ENCODE results near the gene ZBED4. TPM values are rescaled to one million over a fixed set of nuclear protein-coding genes. Genes with fewer than 3 reads are reported as not detected.

The ZBED4 gene
- total RNA-seq, 1 experiment from 2014 or later, result 23.0 TPM

GRCh38 chr22:49887702-49888101 lies 34.1 kb downstream of the ZBED4 start:
- Histone ChIP-seq H3K56ac (ENCODE audit: insufficient read length, low read depth, low read length) (no peak overlapping the region), H3K23me2 (ENCODE audit: insufficient read length, low read depth, low read length, poor library complexity, severe bottlenecking) (no peaks in the 10 kb centered on the region), H2BK15ac (ENCODE audit: low read depth, low read length) (no peak overlapping the region), H4K91ac (ENCODE audit: insufficient read length, low read depth, low read length) (no peak overlapping the region), H4K5ac (ENCODE audit: insufficient read length, low read depth, low read length) (no peak overlapping the region), H3K27me3 (ENCODE audit: insufficient read depth, low read length) (no peaks in the 10 kb centered on the region), H3K4me1 (ENCODE audit: insufficient read depth, low read length) (no peaks in the 10 kb centered on the region), H3T11ph (ENCODE audit: low read length) (no peak overlapping the region), H3K79me2 (ENCODE audit: insufficient read depth, low read length) (no peaks in the 10 kb centered on the region; the same call in 1 of the 2 replicates), H2BK20ac (ENCODE audit: low read depth, low read length, poor library complexity, severe bottlenecking) (no peak overlapping the region), H4K8ac (replicated peaks; ENCODE audit: insufficient read length, low read depth, low read length) (no peak overlapping the region), H3K79me1 (ENCODE audit: insufficient read depth, low read depth, low read length, poor library complexity, severe bottlenecking) (no peaks in the 10 kb centered on the region), H3K4ac (ENCODE audit: low read depth, low read length) (no peak overlapping the region), H4K20me1 (ENCODE audit: control insufficient read depth, insufficient read depth, insufficient read length) (peaks cover 3% of the 10 kb centered on the region), H2BK5ac (ENCODE audit: insufficient read length, low read length) (no peak overlapping the region), H2BK120ac (ENCODE audit: low read depth, low read length, poor library complexity, severe bottlenecking) (no peak overlapping the region), H2AK5ac (ENCODE audit: insufficient read length, low read length) (no peak overlapping the region), H3K14ac (ENCODE audit: insufficient read depth, low read length) (no peak overlapping the region), H3K18ac (ENCODE audit: insufficient read length, low read depth, low read length) (no peak overlapping the region), H3K23ac (ENCODE audit: insufficient read length, low read depth, low read length) (no peak overlapping the region), H3K9me3 (ENCODE audit: control insufficient read depth, low read depth, low read length) (no peaks in the 10 kb centered on the region), H3K4me2 (ENCODE audit: insufficient read depth, insufficient read length, low read length) (no peak overlapping the region), H2AFZ (ENCODE audit: low read length) (no peak overlapping the region), H3K9ac (ENCODE audit: extremely low read depth, insufficient read length, low read length) (no peak overlapping the region), H3K27ac (ENCODE audit: insufficient read length, low read depth, low read length) (no peak overlapping the region), H2BK12ac (ENCODE audit: insufficient read length, low read depth, low read length) (no peak overlapping the region)
- TF ChIP-seq CTCF (conservative IDR thresholded peaks at IDR 0.05), result no peak
- Mint-ChIP-seq H3K36me3 (ENCODE audit: insufficient read depth in 1 of 3, low read depth in 3 of 3) (peaks cover 74 to 93% (median 90%) of the 10 kb centered on the region in 3 experiments), H3K4me1 (no peaks in the 10 kb centered on the region), H3K9me3 (peaks cover 25 to 32% of the 10 kb centered on the region in 2 experiments), H3K27me3 (ENCODE audit: low read depth) (no peaks in the 10 kb centered on the region), H3K4me3 (no peak overlapping the region), H3K27ac (no peak overlapping the region)
- DNase-seq, result no peak
- WGBS (ENCODE audit: extremely low coverage, insufficient read length, low lambda C conversion rate), result no CpG with 5 or more reads among the region's 9 CpGs

Measured in H9 (cell line).